ENCODE measurements around the gene RNF114.
"Not testable (repeated sequence)": the region's sequence is repeated elsewhere in the genome, so short reads cannot be mapped to it uniquely, and the experiment has no call there.

The RNF114 gene

GRCh38 chr20:49982346-49983122 lies 46.3 kb downstream of the RNF114 start, which contains the start of gene SNAI1:
SNAI1 (plus strand) TSS chr20:49982980; CDS start chr20:49983060, 80 bp downstream.
- peak within 1 kb of the TSS in 18 of 21 experiments; percentile 10 to 92 (median 69) for H3K27ac ChIP-seq
- peak within 1 kb of the TSS; percentile 33 to 49 (median 44) for H3K4me3 ChIP-seq

DNA sequence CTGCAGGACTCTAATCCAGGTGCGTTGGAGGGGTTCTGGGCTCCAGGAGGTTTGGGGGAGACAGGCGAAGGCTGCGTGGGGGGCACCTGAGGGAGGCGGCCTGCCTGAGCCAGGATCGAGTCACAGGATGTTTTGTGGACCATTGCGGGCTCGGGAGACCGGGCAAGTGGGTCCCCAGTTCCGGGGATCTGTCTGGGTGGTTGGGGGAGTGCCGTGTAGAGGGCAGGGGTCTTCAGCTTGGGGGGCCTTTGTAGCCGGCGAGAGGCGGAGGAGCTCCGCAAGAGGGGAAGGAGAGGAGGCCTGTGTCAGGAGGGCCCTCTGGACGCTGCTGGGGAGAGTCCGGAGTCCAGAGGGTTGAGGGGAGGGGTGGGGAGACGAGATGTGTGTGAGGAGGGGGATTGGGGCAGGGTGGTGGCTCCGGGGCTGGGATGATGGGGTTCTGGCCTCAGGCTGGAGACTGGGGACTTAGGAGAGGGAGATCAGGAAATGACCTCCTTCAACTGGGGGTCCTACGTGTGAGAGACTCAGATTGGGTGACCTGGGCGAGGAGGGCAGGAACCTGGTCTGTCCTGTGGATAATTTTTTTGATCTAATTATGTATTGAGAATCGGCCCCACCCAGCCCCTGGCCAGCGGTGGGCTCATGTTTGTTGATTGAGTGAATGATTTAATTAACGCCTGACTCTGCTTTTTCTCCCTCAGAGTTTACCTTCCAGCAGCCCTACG lies 47.1 kb downstream of the RNF114 start:
- peak overlapping the region in 18 of 21 experiments; percentile 10 to 92 (median 69) for H3K27ac ChIP-seq
- peak overlapping the region; percentile 33 to 49 (median 44) for H3K4me3 ChIP-seq

GRCh38 chr20:49983848-49984408 lies 47.7 kb downstream of the RNF114 start:
- peak overlapping the region; percentile 33 to 49 (median 44) for H3K4me3 ChIP-seq
- H3K27ac ChIP-seq: peak overlapping the region in 15 of 21 experiments; percentile 15 to 92 (median 76)

DNA sequence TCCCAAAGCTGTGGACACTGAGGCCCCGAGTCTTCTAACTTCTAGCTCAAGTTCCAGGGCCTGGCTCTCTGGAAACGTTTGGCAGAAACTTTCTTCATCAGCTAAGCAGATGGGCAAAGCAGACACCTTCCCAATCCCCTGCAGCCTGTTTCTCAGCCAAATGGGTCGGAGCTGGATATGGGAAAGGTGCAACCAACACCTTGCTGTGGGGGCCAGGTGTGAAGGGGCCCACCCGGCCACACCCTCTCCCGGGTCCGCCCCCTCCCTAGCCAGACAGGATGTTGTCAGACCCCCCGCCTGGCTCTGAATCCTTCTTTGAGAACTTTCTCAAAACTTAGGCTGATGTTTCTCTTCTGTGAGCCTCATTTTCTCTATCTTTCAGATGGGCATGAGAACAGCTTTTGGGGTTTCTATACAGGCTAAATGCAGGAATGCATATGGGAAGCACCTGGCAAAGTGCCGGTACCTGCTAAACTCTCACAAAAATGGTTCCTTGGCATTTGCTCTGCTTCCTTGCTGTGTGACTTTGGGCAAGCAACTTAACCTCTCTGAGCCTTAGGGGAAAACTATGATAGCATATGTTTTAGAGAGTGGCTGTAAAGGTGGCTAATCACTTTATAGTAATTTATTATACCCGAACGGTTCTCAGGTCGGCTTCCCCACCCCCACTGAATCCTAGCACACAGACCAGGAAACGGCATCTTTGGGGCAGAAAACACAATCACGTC lies 48.4 kb downstream of the RNF114 start:
- peak overlapping the region in 12 of 21 experiments; percentile 25 to 92 (median 74) for H3K27ac ChIP-seq

GRCh38 chr20:49985157-49985556 lies 49.0 kb downstream of the RNF114 start:
- H3K27ac ChIP-seq: peak overlapping the region in 9 of 21 experiments; percentile 17 to 92 (median 62)
- peak overlapping the region in 6 of 7 experiments; percentile 6 to 49 (median 44) for H3K4me3 ChIP-seq

More for the DNA sequence above, 48.4 kb downstream of the RNF114 start:
- peak overlapping the region; percentile 6 to 49 (median 44) for H3K4me3 ChIP-seq

DNA sequence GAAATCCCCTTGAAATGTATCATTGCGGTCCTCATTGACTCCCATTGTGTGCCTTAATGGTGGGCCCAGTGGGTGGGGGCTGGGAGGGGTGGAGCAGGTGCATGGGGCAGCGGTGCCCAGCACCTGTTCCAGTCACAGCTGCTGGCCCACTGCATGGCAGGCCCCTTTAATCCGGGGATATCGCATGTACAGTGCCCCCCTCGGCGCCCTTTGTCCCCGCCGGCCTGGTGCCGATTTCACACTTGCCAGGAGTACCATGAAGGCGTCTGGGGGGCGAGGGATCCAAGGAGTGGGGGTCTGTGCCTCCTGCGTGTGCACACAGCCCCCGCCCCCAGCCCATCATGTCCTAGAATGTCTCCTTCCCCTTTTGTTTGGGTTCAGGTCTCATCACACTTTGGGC lies 49.4 kb downstream of the RNF114 start:
- Histone ChIP-seq H3K4me3 (peak overlapping the region in 5 of 7 experiments; percentile 37 to 49 (median 45)), H3K27ac (peak overlapping the region in 7 of 21 experiments; percentile 17 to 92 (median 62))

- Histone ChIP-seq H3K4me3 (peak overlapping the region in 5 of 7 experiments; percentile 37 to 49 (median 45)), H3K27ac (peak overlapping the region in 3 of 21 experiments; percentile 17 to 86 (median 76))
These were observed 49.9 kb downstream of the RNF114 start for GRCh38 chr20:49986049-49986448.

DNA sequence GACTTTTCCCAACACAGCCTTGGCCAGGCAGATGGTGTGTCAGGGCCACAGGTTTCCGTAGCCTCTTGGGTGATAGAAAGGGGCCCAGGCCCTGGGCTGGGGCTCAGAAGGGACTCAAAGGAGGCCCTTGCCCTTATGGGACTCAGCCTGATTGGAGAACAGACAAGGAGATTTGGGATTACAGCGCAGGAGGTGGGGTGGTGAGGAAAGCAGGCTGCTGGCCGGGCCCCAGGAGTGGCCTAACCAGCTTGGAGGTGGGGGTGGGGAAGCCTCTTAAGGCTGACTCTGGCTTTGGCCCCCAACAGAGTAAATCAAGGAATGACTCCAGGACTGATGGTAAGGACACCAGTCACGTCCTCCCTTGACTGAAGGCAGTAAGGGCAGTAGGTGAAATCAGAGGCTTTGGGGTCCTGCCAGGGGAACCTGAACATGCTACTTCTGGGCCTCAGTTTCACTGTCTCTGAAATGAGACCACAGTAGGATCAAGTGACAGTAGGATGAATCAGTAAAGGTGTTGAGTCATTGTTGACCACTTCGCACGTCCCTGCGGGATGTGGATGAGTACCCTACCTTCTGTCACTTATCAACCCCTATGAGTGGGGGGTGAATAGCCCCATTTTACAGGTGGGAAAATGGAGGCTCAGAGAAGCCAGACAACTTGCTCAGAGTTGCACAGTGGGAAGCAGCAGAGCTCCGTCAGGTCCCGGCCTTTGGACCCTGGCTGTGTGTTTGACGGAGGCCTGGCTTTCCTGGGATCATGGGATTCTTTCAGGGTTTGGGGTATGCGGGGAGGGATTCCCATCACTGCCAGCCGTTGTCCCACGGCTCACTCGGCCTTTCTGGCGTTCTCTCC lies 51.0 kb downstream of the RNF114 start:
- no peak overlapping the region for H3K4me3 ChIP-seq
- H3K27ac ChIP-seq: peak overlapping the region in 8 of 21 experiments; percentile 43 to 86 (median 58)

GRCh38 chr20:49987868-49988690 lies 51.9 kb downstream of the RNF114 start:
- Histone ChIP-seq H3K27ac (peak overlapping the region in 9 of 21 experiments; percentile 2 to 86 (median 45)), H3K4me3 (no peak overlapping the region)

GRCh38 chr20:49989234-49990065 lies 53.3 kb downstream of the RNF114 start:
- H3K27ac ChIP-seq: peak overlapping the region in 20 of 21 experiments; percentile 0 to 86 (median 68)
- H3K4me3 ChIP-seq: no peak overlapping the region

DNA sequence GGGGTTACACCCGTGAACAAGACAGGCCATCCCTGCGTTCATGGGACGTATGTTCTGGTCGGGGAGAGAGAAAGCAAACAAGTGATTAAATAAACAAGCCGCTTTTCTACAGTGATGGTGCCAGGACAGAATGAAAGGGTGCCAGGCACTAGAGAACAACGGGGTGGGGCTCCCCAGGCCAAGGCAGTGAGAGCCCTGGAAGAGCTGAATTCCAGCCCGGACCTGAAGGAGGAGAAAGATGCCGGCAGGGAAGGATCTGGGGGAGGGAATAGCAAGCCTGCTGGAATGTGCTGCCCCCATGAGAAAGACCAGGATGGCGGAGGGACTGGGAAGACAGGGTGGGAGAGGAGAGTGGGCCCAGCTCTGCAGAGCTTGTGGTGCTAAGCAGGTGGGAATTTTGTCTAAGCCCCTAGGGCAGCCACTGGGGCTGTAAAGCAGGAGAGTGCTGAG lies 54.1 kb downstream of the RNF114 start:
- Histone ChIP-seq H3K27ac (peak overlapping the region in 18 of 21 experiments; percentile 4 to 86 (median 66)), H3K4me3 (no peak overlapping the region)

GRCh38 chr20:49993301-49993751 lies 57.1 kb downstream of the RNF114 start:
- H3K27ac ChIP-seq: peak overlapping the region in 1 of 21 experiments; percentile 68
- H3K4me3 ChIP-seq: no peak overlapping the region

- Histone ChIP-seq H3K27ac (no peak overlapping the region), H3K4me3 (no peak overlapping the region)
These were observed 59.4 kb downstream of the RNF114 start for GRCh38 chr20:49995586-49995985.

- not testable (repeated sequence) for H3K27ac ChIP-seq, H3K4me3 ChIP-seq
These were observed 62.4 kb downstream of the RNF114 start for GRCh38 chr20:49998478-49999188.

DNA sequence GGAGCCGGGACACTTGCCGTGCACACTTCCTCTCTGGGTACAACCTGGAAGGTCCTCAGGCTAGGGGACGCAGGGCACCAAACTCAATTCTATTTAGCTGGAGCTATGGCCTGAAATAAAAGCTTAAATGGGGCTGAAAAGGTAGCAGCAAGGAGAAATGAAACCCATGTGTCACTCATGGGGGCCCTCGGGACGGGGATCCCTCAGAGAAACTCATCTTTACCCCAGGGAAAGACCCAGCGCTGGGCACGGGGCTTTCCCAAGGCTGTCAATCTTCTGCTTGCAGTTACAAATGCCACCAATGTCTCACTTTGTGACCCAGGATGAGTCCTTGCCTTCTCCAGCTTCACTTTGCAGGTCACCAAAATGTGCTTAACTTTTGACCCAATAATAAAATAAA lies 63.1 kb downstream of the RNF114 start:
- Histone ChIP-seq H3K4me3 (no peak overlapping the region), H3K27ac (no peak overlapping the region)
